Stimulated activated CD8-positive, alpha-beta memory T cell treated with anti-CD3 and anti-CD28 coated beads, Interleukin-4, amount 100 ng/mL, for 1 hour (primary cell): ENCODE data around the gene GALNS.
"Not testable (repeated sequence)": the region's sequence is repeated elsewhere in the genome, so short reads cannot be mapped to it uniquely, and the experiment has no call there.

Source experiments
- DNase-seq, 2 donors: peaks; one replicate each; pipeline ENCODE4 v3.0.0-alpha.2; 2020; ENCODE audit warnings: low read depth in 2 of 2, low spot score in 1 of 2

GALNS gene

GRCh38 chr16:88889702-88890352, 33.1 kb upstream of the GALNS start:
- DNase-seq = not testable (repeated sequence)

DNA sequence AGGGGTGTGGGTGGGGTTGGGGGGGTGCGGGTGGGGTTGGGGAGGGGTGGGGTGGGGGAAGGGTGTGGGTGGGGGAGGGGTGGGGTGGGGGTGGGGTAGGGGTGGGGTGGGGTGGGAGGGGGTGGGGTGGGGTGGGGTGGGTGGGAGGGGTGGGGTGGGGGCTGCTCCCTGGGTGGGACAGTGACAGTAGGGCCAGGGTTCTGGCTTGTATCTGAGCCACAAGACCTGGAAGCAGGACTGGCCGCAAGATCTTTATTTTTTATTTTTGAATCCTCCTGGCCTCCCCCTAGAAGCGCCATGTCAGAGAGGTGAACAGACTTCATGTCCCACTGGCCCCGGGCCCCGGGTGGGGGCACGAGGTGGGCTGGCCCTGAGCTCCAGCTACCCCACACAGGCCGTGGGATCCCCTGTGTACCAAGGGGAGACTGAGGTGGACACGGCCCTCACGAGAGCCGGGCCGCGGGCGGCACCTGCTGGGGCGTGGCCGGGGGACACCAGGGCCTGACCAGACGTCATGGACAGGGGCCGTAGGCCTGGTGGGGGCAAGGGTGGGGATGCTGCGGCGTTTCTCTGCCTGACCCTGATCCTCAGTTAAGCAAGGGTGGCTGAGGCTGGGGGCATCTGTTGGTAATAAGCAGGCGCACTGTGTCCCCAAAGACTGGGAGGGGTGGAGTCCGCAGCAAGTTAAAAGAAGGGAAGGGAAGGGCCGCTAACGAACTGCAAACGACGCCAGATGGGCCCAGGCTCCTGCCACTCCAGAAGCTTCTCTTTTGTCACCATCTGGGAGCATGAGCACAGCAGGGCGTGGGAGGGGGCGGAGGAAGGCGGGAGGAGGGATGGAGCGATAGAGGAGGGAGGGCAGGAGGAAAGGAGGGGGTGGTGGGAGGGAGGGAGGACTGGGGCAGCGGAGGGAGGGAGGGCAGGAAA, 32.0 kb upstream of the GALNS start:
- DNase-seq = no peak

DNA sequence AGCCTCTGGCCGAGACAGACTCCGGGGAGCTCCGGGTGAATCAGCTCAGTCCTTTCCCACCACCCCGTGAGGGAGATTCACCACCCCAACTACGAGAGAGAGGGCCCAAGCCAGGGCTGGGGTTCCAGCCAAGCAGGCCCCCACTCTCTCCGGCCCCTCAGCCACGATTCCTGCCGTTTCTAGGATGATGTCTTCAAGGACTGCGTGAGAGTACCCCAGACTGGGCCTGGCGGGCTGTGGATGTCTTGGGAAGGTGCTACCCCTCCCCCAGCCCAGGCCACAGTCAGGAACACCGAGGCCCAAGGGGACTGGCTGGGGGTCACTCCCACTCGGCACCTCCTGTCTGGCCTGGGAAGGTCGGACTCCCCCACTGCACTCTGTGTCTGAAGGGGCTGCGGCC, 31.3 kb upstream of the GALNS start:
- DNase-seq = no peak

GRCh38 chr16:88886845-88887521, 30.2 kb upstream of the GALNS start:
- DNase-seq = no peak

DNA sequence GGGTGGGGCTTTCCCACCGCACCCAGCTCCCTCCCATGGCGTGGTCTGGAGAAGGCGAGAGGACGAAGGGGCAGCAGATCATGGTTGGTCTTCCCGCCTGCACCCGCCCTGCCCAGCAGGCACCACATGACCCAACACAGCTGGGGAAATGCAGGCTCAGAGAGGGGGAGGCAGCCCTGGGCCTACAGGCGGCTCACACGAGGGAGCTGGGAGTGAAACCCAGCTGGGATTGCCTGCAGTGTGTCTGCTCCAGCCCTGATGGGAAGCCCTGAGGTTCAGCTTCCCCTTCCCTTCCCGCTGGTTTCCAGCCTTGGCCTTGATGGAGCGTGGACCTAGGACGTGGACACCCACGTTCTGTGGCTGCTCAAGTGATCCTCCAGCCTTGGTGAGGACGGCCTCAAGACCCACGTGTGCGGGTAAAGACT, 29.7 kb upstream of the GALNS start:
- no peak for DNase-seq

GRCh38 chr16:88885693-88886280, 29.0 kb upstream of the GALNS start:
- no peak for DNase-seq

DNA sequence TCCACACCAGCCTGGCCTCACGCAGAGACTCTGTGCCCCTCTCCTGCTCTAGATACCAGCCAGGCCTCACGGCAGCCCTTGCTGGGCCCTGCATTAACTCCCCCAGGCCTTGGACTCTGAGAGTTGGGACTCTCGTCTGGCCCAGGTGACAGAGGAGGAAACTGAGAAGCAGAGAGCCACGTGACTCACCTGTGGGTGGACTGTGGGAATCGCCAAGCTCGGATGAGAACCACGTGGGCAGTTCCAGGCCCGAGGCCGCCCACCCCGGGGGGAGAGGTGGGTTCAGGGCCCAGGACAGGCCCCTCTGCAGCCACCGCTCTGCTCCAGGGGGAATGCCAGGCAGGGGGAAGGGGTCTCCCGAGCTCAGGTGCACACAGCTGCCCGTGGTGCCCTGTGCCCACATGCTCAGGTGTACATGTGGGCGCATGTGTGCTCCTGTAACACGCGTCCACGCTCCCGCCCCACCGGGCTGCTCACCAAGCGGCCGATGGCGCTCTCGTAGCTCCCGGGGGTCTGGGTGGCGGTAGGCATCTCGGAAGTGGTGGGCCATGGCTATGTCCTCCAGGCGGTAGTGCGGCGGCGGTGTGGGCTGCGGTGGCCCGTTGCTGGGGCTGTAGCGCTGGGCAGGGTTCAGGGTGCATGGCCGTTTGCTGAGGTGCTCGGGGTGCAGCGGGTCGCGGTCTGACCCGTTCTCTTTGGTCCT, 28.0 kb upstream of the GALNS start:
- DNase-seq = no peak

GRCh38 chr16:88883946-88884345, 27.2 kb upstream of the GALNS start:
- no peak for DNase-seq

GRCh38 chr16:88883117-88883895, 26.6 kb upstream of the GALNS start:
- no peak for DNase-seq

GRCh38 chr16:88882358-88883030, 25.7 kb upstream of the GALNS start:
- no peak for DNase-seq

DNA sequence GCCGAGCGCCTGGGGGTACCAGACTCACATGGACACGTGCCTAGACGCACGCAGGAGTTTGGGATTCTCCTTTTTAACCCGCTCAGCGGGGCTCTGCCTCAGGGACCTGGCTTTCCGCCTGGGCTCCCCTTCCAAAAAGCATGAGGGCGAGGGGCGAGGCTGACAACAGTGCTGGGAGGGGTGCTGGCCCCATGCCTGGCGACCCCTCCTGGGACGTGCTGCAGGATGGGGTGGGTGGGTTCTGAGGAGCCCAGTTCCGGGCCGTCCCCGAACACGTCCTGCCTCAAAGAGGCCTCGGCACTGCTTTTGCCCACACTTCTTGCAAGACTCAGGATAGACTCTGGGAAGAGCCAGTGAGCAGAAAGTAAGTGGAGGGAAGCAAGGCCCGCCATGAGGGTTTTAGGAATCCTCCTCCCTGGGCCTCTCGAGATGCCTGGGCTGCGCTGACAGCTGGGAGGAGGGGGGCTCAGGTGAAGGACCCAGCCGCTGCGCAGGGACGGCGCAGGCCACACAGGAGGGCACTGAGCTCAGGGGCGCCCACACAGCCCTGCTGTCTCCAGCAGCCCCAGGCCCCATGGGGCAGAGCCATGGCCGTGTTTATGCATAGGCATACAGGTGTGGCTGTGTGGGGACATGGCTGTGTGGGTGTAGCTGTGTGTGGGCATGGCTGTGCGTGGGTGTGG, 25.1 kb upstream of the GALNS start:
- DNase-seq = no peak

- no peak for DNase-seq
These were observed 24.4 kb upstream of the GALNS start for GRCh38 chr16:88881007-88881615.

DNA sequence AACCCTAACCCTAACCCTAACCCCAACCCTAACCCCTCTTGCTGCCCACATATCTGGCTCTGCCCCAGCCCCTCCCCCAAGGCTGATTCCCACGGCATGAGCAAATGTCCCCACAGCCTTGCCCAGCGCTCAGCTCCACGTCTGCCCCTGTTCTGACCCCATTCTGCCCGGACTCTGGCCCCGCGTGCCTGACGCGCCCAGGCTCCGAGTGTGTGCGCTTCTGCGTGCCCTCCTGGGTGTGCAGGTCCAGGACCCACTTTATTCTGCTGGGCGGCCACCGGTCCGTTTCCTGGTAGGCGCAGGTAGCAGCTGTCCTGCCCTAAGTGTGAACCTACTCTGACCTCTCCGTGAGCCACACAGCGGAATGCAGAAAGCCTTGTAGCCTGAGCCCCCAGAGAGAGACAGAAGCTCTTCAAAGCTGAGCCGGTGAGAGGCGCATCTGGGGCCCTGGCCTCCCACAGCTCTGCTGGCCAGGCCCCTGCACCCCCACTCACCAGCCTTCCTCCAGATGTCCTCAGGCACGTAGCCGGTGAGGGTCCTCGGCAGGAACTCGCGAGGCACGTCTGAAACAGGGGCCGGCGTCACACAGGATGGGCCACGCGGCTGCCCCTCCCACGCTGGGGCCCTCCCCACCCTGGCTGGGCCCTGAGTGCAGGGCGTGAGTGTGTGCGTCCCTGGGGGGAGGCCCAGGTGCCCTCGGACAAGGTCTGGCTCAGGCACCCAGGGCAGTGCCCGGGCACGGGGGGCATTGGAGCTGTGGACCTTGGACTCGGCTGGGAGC, 23.7 kb upstream of the GALNS start:
- DNase-seq = no peak

- DNase-seq = no peak
These were observed 23.0 kb upstream of the GALNS start for GRCh38 chr16:88879788-88880055.

DNA sequence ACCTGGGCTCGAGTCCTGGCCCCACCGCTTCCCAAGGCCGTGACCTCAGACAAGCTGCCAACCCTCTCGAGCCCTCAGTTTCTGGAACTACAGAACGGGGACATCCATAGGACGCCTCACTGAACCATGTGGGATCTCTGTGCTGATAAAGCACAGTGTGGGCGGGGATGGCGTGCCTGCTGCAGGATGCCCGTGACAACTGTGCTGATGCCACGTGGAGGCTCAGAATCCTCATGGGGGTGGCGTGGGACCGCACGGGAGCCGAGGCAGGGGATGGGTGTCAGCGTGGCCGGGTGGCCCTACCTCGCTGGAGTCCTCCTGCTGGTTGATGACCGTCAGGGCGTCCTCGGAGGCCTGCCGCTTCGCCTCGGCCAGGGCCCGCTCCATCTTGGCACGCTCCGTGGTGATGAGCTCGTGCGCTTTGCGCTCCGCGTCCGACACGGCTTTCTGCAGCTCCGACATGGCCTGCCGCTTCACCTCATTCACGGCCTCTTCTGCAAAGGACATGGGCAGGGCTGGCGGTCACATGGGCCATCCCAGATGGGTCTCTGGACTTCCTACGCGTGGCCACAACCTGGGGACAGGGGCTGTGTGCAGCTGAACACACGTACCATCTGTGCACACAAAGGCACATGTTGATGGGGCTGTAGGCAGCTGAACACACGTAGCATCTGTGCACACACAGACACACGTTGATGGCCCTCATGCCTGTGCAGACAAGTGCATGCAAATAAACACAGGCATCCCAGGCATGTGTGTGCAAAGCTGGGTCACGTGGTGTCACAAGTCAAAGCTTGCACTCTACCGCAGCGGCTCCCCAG, 22.4 kb upstream of the GALNS start:
- no peak for DNase-seq

- DNase-seq = no peak
These were observed 21.6 kb upstream of the GALNS start for GRCh38 chr16:88878356-88878755.

DNA sequence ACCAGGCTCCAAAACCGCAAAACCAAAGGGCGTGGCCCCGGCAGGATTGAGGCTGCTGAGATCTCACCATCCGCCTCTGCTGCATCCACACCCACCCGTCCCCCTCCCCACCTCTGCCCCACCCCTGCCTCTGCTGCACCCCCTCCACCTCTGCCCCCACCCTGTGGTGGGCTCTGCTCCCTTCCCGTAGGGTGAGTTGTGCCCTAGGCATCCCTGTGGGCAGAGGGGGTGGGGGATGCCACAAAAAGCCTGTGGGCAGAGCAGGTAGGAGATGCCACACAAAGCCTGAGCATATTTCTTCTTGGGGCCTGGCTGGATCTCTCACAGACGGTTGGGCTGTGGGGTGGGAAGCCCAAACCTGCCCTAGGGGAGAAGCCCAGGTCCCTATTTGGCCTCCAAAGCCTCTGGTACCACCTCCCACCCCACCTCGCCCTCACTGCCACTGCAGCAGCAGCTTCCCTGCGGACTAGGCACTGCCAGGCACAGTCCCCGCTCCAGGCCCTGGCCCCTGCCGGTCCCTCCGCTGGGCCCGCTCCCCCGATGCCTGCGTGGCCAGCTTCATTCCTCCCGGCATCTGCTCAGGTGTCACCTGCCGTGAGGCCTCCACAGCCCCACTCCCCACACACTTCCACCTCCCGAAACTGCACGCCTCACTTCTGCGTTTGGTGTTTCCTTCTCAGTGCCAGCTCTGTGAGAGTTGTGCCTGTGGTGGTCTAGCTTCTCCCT, 21.0 kb upstream of the GALNS start:
- DNase-seq = no peak
